Neural crest cell (in vitro differentiated cells): ENCODE data around the gene EIF3D. TPM values are rescaled to one million over a fixed set of nuclear protein-coding genes. Genes with fewer than 3 reads are reported as not detected.

ENCODE experiments used
- DNase-seq: peaks from one replicate; pipeline ENCODE4 v3.0.0; 2021; ENCODE audit warnings: low read depth, mixed read lengths, low spot score
- H3K27ac Mint-ChIP-seq: one replicate; pipeline ENCODE4 v1.8.0; 2021; ENCODE audit warnings: mild to moderate bottlenecking, mixed read lengths; ENCODE audit not compliant: unreplicated experiment
- H3K27me3 Mint-ChIP-seq: 2 replicates; pipeline ENCODE4 v1.8.0; 2021; ENCODE audit warnings: low read depth, mild to moderate bottlenecking, mixed read lengths
- H3K36me3 Mint-ChIP-seq: 2 replicates; pipeline ENCODE4 v1.8.0; 2021; ENCODE audit warnings: low read depth, mild to moderate bottlenecking, mixed read lengths
- H3K4me1 Mint-ChIP-seq: 2 replicates; pipeline ENCODE4 v1.8.0; 2021; ENCODE audit warnings: mixed read lengths
- H3K4me3 Mint-ChIP-seq: one replicate; pipeline ENCODE4 v1.8.0; 2021; ENCODE audit warnings: mild to moderate bottlenecking, mixed read lengths
- H3K9me3 Mint-ChIP-seq: 2 replicates; pipeline ENCODE4 v1.8.0; 2021; ENCODE audit warnings: mixed read lengths
- total RNA-seq: library from RNA; stranded (reverse); gene quantifications from 2 replicates; pipeline ENCODE4 v1.2.1, GENCODE V29; 2021
- TF ChIP-seq, protein P1 (sequence below): fragments of 200-600 bp; sonication (generic); conservative IDR thresholded peaks from 2 replicates; pipeline ENCODE4 v1.5.0; 2021; ENCODE audit warnings: antibody characterized with exemption, mild to moderate bottlenecking

The EIF3D gene
- total RNA-seq, 1 donor from 2014 or later: 178 TPM

DNA sequence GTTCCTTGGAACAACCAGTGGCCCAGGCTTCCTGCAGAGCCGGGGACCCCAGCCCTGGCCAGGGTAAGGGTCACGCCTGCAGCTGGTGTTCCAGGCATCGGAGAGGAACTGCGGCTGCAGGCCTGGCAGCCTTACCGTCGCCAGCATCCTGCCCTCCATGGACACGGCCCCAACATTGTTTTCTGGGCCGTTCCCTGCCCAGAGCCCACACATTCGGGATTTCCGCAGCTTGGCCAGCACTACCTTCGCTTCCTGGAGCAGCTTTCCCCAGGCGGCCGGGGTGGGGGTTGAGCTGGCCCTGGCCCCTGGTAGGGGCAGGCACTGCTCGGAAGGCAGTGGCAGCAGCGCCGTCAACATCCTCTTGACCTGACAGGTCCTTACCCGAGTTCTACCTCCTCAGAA is 65.2 kb downstream of the EIF3D start:
- no peaks in the 10 kb centered on the region for H3K27me3 Mint-ChIP-seq
- TF ChIP-seq, protein P1, sequence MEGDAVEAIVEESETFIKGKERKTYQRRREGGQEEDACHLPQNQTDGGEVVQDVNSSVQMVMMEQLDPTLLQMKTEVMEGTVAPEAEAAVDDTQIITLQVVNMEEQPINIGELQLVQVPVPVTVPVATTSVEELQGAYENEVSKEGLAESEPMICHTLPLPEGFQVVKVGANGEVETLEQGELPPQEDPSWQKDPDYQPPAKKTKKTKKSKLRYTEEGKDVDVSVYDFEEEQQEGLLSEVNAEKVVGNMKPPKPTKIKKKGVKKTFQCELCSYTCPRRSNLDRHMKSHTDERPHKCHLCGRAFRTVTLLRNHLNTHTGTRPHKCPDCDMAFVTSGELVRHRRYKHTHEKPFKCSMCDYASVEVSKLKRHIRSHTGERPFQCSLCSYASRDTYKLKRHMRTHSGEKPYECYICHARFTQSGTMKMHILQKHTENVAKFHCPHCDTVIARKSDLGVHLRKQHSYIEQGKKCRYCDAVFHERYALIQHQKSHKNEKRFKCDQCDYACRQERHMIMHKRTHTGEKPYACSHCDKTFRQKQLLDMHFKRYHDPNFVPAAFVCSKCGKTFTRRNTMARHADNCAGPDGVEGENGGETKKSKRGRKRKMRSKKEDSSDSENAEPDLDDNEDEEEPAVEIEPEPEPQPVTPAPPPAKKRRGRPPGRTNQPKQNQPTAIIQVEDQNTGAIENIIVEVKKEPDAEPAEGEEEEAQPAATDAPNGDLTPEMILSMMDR: no peak
- DNase-seq: no peak
- no peak overlapping the region for H3K4me3 Mint-ChIP-seq
- H3K4me1 Mint-ChIP-seq: peaks cover 5% of the 10 kb centered on the region
- no peaks in the 10 kb centered on the region for H3K36me3 Mint-ChIP-seq
- no peaks in the 10 kb centered on the region for H3K9me3 Mint-ChIP-seq
- H3K27ac Mint-ChIP-seq: no peak overlapping the region

DNA sequence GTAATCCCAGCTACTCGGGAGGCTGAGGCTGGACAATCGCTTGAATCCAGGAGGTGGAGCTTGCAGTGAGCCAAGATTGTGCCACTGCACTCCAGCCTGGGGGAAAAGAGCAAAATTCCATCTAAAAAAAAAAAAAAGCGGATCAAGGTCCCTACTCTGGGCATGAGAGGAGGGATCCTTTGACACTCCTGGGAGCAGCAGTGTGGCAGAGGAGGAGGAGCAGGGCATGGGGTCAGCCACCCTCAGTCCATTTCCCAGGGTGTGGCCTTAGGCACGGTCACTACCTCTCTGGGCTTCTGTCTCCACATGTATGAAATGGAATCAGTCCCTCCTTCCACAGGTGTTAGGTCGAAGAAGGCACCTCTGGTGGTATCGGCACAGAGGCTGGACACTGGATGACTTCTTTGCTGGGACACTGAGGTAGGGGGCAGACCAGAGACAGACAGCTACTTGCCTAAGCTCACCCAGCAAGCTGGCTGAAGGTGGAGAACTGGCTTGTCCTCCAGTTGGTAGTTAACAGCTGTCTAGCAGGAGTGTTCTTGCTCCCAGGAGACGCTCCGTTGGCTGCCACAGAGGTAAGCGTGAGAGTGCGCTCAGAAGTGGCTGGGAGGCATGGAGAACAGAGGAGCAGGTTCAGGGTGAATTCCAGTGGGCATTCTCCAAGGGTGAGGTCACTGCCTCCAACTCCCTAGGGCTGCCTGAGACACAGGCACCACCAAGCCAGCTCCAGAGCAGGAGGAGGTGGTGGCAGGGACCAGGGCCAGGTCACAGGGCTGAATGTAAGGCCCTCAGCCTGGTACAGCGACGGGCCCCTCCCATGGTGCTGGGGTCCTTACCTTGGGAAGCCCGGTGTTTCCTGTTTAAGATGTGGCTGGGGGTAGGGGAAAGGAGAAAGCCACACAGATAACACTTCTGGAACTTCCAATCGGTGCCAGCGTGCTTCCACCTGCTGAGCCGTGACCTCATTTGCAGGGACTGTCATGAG is 67.0 kb downstream of the EIF3D start:
- TF ChIP-seq, protein P1: no peak
- H3K4me3 Mint-ChIP-seq: no peak overlapping the region
- no peak overlapping the region for H3K27ac Mint-ChIP-seq
- no peaks in the 10 kb centered on the region for H3K36me3 Mint-ChIP-seq
- DNase-seq: no peak
- no peaks in the 10 kb centered on the region for H3K27me3 Mint-ChIP-seq
- peaks cover 9% of the 10 kb centered on the region for H3K4me1 Mint-ChIP-seq
- no peaks in the 10 kb centered on the region for H3K9me3 Mint-ChIP-seq

Other genes with a start within 250 kb of the EIF3D start
- gene MYH9, start 141.2 kb downstream of the EIF3D start, total RNA-seq: 160 and 171 TPM in 2 replicates
- 77.9 and 78.0 TPM in 2 replicates for gene TXN2, start 47.5 kb downstream of the EIF3D start, total RNA-seq
- gene FOXRED2, start 22.1 kb downstream of the EIF3D start, total RNA-seq: 44.8 and 45.1 TPM in 2 replicates
- 0.09 and 0.27 TPM in 2 replicates for gene CACNG2, start 174.6 kb upstream of the EIF3D start, total RNA-seq
- gene IFT27, start 247.0 kb upstream of the EIF3D start, total RNA-seq: 50.9 and 55.4 TPM in 2 replicates